Measurements from ENCODE around the gene COL4A2. TPM values are rescaled to one million over a fixed set of nuclear protein-coding genes. Genes with fewer than 3 reads are reported as not detected.

COL4A2 gene
- total RNA-seq, 4 donors from 2014 or later: 43.0 to 72.7 (median 53.5) TPM

GRCh38 chr13:110469597-110469996 is 162.5 kb downstream of the COL4A2 start:
- 65% methylated on average over 5 of the region's 5 CpGs for WGBS
- H3K36me3 ChIP-seq: peaks cover 31% of the 10 kb centered on the region

GRCh38 chr13:110470272-110471009 is 163.4 kb downstream of the COL4A2 start:
- H3K36me3 ChIP-seq: peaks cover 30% of the 10 kb centered on the region
- no peak overlapping the region for H3K4me3 ChIP-seq
- H3K9me3 ChIP-seq: no peaks in the 10 kb centered on the region
- H3K27me3 ChIP-seq: no peaks in the 10 kb centered on the region
- H3K4me1 ChIP-seq: no peaks in the 10 kb centered on the region
- no peak overlapping the region for H3K27ac ChIP-seq
- TF ChIP-seq, protein P1, sequence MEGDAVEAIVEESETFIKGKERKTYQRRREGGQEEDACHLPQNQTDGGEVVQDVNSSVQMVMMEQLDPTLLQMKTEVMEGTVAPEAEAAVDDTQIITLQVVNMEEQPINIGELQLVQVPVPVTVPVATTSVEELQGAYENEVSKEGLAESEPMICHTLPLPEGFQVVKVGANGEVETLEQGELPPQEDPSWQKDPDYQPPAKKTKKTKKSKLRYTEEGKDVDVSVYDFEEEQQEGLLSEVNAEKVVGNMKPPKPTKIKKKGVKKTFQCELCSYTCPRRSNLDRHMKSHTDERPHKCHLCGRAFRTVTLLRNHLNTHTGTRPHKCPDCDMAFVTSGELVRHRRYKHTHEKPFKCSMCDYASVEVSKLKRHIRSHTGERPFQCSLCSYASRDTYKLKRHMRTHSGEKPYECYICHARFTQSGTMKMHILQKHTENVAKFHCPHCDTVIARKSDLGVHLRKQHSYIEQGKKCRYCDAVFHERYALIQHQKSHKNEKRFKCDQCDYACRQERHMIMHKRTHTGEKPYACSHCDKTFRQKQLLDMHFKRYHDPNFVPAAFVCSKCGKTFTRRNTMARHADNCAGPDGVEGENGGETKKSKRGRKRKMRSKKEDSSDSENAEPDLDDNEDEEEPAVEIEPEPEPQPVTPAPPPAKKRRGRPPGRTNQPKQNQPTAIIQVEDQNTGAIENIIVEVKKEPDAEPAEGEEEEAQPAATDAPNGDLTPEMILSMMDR (IDR thresholded peaks at IDR 0.05): no peak
- TF ChIP-seq EP300 (IDR thresholded peaks at IDR 0.05) (no peak), POLR2AphosphoS5 (IDR thresholded peaks at IDR 0.05) (no peak), POLR2A (IDR thresholded peaks at IDR 0.05) (no peak)
- WGBS: 87% methylated on average over 14 of the region's 14 CpGs
- no peak for DNase-seq (ENCODE audit: low spot score in 2 of 2)

More at GRCh38 chr13:110469597-110469996, 162.5 kb downstream of the COL4A2 start:
- no peak for TF ChIP-seq POLR2A (IDR thresholded peaks at IDR 0.05)
- TF ChIP-seq POLR2AphosphoS5 (IDR thresholded peaks at IDR 0.05): no peak
- TF ChIP-seq, protein P1 (IDR thresholded peaks at IDR 0.05): no peak
- TF ChIP-seq EP300 (IDR thresholded peaks at IDR 0.05): no peak
- H3K9me3 ChIP-seq: no peaks in the 10 kb centered on the region
- H3K4me1 ChIP-seq: no peaks in the 10 kb centered on the region
- H3K27me3 ChIP-seq: no peaks in the 10 kb centered on the region
- no peak overlapping the region for H3K4me3 ChIP-seq
- no peak for DNase-seq (ENCODE audit: low spot score in 2 of 2)
- no peak overlapping the region for H3K27ac ChIP-seq

DNA sequence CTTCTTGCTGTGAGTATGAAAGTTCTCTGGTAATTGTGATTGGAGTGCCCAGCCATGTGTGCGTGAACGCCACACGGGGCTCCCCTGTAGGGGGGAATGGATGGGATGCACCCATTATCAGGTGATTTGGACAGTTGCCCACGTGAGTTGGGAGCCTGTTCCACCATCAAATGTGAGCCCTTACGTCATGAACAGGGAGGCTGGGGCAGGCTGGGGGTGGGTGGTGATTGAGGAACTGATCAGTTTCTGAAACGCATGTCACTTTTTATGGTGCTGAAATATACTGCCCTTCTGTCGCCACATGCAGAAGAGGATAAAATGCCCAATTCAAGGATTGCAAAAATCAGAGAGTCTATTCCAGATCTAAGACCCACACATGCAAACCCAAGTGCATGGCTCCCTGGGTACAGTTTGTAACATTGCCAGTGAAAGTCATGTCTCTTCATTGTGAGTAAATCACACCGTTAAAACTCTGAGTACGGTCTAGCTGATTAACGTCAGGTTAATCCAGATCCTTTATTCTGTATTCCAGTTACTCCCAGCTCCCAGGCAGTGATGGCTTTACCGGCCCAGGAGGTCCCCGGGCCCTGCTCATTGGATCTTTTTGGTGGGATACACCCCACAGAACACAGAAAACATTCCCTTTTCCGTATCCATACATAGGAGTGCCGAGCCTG is 164.2 kb downstream of the COL4A2 start:
- Histone ChIP-seq H3K27ac (no peak overlapping the region), H3K27me3 (no peaks in the 10 kb centered on the region), H3K4me3 (no peak overlapping the region), H3K9me3 (no peaks in the 10 kb centered on the region), H3K4me1 (no peaks in the 10 kb centered on the region), H3K36me3 (peaks cover 22% of the 10 kb centered on the region)
- WGBS: 79% methylated on average over 14 of the region's 14 CpGs
- no peak for DNase-seq (ENCODE audit: low spot score in 2 of 2)
- TF ChIP-seq POLR2AphosphoS5 (IDR thresholded peaks at IDR 0.05) (no peak), EP300 (IDR thresholded peaks at IDR 0.05) (no peak), POLR2A (IDR thresholded peaks at IDR 0.05) (no peak)
- TF ChIP-seq, protein P1 (IDR thresholded peaks at IDR 0.05): no peak

DNA sequence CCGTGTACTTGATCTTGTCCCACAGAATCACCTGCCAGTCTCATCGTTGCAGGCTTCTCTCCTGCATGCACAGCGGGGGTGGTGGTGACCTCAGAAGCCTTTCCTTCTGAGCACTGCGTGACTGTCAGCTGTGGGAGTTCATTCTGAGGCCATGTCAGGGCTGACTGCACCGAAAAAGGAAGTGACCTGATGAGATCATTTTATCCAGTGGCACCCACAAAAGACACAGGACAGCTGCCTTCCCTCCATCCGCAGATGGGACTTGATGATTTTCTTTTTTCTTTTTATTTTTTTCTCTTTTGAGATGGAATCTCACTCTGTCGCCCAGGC is 164.7 kb downstream of the COL4A2 start:
- Histone ChIP-seq H3K36me3 (peaks cover 18% of the 10 kb centered on the region), H3K27me3 (no peaks in the 10 kb centered on the region), H3K27ac (no peak overlapping the region), H3K4me1 (no peaks in the 10 kb centered on the region), H3K9me3 (no peaks in the 10 kb centered on the region), H3K4me3 (no peak overlapping the region)
- no peak for DNase-seq (ENCODE audit: low spot score in 2 of 2)
- TF ChIP-seq POLR2A (IDR thresholded peaks at IDR 0.05) (no peak), EP300 (IDR thresholded peaks at IDR 0.05) (no peak), POLR2AphosphoS5 (IDR thresholded peaks at IDR 0.05) (no peak)
- TF ChIP-seq, protein P1 (IDR thresholded peaks at IDR 0.05): no peak
- WGBS: 76% methylated on average over 7 of the region's 7 CpGs

GRCh38 chr13:110472904-110473563 is 165.9 kb downstream of the COL4A2 start:
- TF ChIP-seq EP300 (IDR thresholded peaks at IDR 0.05): no peak
- TF ChIP-seq, protein P1 (IDR thresholded peaks at IDR 0.05): no peak
- no peak for TF ChIP-seq POLR2A (IDR thresholded peaks at IDR 0.05)
- no peak for TF ChIP-seq POLR2AphosphoS5 (IDR thresholded peaks at IDR 0.05)
- H3K27ac ChIP-seq: no peak overlapping the region
- no peak overlapping the region for H3K4me3 ChIP-seq
- DNase-seq (ENCODE audit: low spot score in 2 of 2): no peak
- no peaks in the 10 kb centered on the region for H3K27me3 ChIP-seq
- peaks cover 13% of the 10 kb centered on the region for H3K36me3 ChIP-seq
- no peaks in the 10 kb centered on the region for H3K9me3 ChIP-seq
- 93% methylated on average over 7 of the region's 14 CpGs for WGBS
- no peaks in the 10 kb centered on the region for H3K4me1 ChIP-seq

All from suprapubic skin (tissue), 4 donors.